Measurements from ENCODE around the gene PHACTR3. TPM values are rescaled to one million over a fixed set of nuclear protein-coding genes. Genes with fewer than 3 reads are reported as not detected.

Gene PHACTR3
- total and polyA plus RNA-seq, 2 experiments from 2014 or later, result 0.45 to 0.61 TPM

DNA sequence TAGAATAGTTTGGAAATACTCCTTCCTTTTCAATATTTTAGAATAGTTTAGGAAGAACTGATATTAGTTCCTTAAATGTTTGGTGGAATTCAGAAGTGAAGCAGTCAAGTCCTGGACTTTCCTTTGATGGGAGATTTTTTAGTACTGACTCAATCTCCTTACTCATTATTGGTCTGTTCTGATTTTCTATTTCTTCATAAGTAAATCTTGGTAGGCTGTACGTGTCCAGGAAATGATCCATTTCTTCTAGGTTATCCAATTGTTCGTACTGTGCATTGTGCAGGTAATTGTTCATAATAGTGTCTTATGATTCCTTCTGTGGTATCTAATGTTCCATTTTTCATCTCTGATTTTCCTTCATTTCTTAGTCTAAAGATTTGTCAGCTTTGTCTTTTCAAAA is 190.2 kb downstream of the PHACTR3 start (continued):
- TF ChIP-seq, protein P1, sequence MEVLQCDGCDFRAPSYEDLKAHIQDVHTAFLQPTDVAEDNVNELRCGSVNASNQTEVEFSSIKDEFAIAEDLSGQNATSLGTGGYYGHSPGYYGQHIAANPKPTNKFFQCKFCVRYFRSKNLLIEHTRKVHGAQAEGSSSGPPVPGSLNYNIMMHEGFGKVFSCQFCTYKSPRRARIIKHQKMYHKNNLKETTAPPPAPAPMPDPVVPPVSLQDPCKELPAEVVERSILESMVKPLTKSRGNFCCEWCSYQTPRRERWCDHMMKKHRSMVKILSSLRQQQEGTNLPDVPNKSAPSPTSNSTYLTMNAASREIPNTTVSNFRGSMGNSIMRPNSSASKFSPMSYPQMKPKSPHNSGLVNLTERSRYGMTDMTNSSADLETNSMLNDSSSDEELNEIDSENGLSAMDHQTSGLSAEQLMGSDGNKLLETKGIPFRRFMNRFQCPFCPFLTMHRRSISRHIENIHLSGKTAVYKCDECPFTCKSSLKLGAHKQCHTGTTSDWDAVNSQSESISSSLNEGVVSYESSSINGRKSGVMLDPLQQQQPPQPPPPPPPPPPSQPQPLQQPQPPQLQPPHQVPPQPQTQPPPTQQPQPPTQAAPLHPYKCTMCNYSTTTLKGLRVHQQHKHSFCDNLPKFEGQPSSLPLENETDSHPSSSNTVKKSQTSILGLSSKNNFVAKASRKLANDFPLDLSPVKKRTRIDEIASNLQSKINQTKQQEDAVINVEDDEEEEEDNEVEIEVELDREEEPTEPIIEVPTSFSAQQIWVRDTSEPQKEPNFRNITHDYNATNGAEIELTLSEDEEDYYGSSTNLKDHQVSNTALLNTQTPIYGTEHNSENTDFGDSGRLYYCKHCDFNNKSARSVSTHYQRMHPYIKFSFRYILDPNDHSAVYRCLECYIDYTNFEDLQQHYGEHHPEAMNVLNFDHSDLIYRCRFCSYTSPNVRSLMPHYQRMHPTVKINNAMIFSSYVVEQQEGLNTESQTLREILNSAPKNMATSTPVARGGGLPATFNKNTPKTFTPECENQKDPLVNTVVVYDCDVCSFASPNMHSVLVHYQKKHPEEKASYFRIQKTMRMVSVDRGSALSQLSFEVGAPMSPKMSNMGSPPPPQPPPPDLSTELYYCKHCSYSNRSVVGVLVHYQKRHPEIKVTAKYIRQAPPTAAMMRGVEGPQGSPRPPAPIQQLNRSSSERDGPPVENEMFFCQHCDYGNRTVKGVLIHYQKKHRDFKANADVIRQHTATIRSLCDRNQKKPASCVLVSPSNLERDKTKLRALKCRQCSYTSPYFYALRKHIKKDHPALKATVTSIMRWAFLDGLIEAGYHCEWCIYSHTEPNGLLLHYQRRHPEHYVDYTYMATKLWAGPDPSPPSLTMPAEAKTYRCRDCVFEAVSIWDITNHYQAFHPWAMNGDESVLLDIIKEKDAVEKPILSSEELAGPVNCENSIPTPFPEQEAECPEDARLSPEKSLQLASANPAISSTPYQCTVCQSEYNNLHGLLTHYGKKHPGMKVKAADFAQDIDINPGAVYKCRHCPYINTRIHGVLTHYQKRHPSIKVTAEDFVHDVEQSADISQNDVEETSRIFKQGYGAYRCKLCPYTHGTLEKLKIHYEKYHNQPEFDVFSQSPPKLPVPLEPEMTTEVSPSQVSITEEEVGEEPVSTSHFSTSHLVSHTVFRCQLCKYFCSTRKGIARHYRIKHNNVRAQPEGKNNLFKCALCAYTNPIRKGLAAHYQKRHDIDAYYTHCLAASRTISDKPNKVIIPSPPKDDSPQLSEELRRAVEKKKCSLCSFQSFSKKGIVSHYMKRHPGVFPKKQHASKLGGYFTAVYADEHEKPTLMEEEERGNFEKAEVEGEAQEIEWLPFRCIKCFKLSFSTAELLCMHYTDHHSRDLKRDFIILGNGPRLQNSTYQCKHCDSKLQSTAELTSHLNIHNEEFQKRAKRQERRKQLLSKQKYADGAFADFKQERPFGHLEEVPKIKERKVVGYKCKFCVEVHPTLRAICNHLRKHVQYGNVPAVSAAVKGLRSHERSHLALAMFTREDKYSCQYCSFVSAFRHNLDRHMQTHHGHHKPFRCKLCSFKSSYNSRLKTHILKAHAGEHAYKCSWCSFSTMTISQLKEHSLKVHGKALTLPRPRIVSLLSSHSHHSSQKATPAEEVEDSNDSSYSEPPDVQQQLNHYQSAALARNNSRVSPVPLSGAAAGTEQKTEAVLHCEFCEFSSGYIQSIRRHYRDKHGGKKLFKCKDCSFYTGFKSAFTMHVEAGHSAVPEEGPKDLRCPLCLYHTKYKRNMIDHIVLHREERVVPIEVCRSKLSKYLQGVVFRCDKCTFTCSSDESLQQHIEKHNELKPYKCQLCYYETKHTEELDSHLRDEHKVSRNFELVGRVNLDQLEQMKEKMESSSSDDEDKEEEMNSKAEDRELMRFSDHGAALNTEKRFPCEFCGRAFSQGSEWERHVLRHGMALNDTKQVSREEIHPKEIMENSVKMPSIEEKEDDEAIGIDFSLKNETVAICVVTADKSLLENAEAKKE (CRISPR knock-in tag; IDR thresholded peaks at IDR 0.05), result no peak
- no peak for TF ChIP-seq NANOG (IDR thresholded peaks at IDR 0.05; ENCODE audit: borderline replicate concordance)
- TF ChIP-seq CREB1 (CRISPR knock-in tag; IDR thresholded peaks at IDR 0.05; ENCODE audit: low read depth), result no peak

DNA sequence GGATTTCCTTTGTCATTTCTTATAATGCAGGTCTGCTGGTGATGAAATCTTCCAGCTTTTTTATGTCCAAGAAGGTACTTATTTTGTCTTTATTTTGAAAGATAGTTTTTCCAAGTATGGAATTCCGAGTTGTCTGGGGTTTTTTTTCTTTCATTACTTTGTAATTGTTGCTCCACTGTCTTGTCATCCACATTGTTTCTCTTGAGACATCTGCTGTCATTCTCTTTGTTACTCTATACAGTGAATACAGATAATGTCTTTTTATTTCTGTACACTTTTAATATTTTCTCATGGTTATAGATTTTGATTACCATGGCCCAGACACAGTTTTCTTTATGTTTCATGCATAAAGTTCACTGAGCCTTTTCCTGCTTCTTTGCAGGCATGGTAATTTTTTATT is 196.0 kb downstream of the PHACTR3 start:
- no peak overlapping the region for H3K4me3 Mint-ChIP-seq
- Histone ChIP-seq H3K36me3 (ENCODE audit: insufficient read depth) (no peaks in the 10 kb centered on the region), H3K27ac (ENCODE audit: low read depth) (no peak overlapping the region), H3K79me2 (replicated peaks; ENCODE audit: insufficient read depth) (no peaks in the 10 kb centered on the region), H3K4me3 (no peak overlapping the region), H3K27me3 (ENCODE audit: insufficient read depth) (0 out of 2 replicates have a peak, but pooled peaks cover 4% of the 10 kb centered on the region), H3F3A (replicated peaks; ENCODE audit: low read depth) (no peaks in the 10 kb centered on the region), H3K9me2 (ENCODE audit: insufficient read depth) (no peaks in the 10 kb centered on the region; the same call in 1 of the 2 replicates), H3K4me2 (no peak overlapping the region), H2AFZ (no peak overlapping the region), H3K4me1 (ENCODE audit: insufficient read depth) (no peaks in the 10 kb centered on the region), H4K20me1 (replicated peaks; ENCODE audit: insufficient read depth) (no peaks in the 10 kb centered on the region)
- H3K27me3 Mint-ChIP-seq (ENCODE audit: insufficient read depth, low read depth, poor library complexity), result peaks cover 5% of the 10 kb centered on the region
- no peak overlapping the region for H3K27ac Mint-ChIP-seq
- DNase-seq (ENCODE audit: low spot score) (no peak), ATAC-seq (no peak)
- TF ChIP-seq, protein P2, sequence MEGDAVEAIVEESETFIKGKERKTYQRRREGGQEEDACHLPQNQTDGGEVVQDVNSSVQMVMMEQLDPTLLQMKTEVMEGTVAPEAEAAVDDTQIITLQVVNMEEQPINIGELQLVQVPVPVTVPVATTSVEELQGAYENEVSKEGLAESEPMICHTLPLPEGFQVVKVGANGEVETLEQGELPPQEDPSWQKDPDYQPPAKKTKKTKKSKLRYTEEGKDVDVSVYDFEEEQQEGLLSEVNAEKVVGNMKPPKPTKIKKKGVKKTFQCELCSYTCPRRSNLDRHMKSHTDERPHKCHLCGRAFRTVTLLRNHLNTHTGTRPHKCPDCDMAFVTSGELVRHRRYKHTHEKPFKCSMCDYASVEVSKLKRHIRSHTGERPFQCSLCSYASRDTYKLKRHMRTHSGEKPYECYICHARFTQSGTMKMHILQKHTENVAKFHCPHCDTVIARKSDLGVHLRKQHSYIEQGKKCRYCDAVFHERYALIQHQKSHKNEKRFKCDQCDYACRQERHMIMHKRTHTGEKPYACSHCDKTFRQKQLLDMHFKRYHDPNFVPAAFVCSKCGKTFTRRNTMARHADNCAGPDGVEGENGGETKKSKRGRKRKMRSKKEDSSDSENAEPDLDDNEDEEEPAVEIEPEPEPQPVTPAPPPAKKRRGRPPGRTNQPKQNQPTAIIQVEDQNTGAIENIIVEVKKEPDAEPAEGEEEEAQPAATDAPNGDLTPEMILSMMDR (conservative IDR thresholded peaks at IDR 0.05; ENCODE audit: low read depth in 2 of 2), result no peak
- TF ChIP-seq, protein P1 (CRISPR knock-in tag; IDR thresholded peaks at IDR 0.05), result no peak
- no peak for TF ChIP-seq CREB1 (CRISPR knock-in tag; IDR thresholded peaks at IDR 0.05; ENCODE audit: low read depth)
- H3K36me3 Mint-ChIP-seq (ENCODE audit: low read depth), result peaks cover 4% of the 10 kb centered on the region; the same call in 2 of the 3 replicates
- H3K4me1 Mint-ChIP-seq, result peaks cover 6% of the 10 kb centered on the region
- peaks cover 46% of the 10 kb centered on the region for H3K9me3 Mint-ChIP-seq
